Fibroblast of lung (primary cell): ENCODE results near the gene PPP2R5A. TPM values are rescaled to one million over a fixed set of nuclear protein-coding genes. Genes with fewer than 3 reads are reported as not detected.
"Not testable (repeated sequence)": the region's sequence is repeated elsewhere in the genome, so short reads cannot be mapped to it uniquely, and the experiment has no call there.

Experiments
- DNase-seq, 2 donors: peaks; one replicate each; pipeline versions ENCODE4 v3.0.0 to v3.0.0-alpha.2; 2010; ENCODE audit warnings: low read depth in 2 of 2
- H2AFZ ChIP-seq: 2 replicates; pipeline ENCODE4 v1.5.1; 2012; ENCODE audit warnings: low read length, control low read depth, inconsistent platforms
- H3K27ac ChIP-seq: 2 replicates; pipeline ENCODE4 v1.5.1; 2011; ENCODE audit warnings: low read length, control low read depth; ENCODE audit not compliant: insufficient read depth
- H3K27me3 ChIP-seq: 2 replicates; pipeline ENCODE4 v1.5.1; 2011; ENCODE audit warnings: mild to moderate bottlenecking, low read length; ENCODE audit not compliant: control insufficient read depth, insufficient read depth
- H3K36me3 ChIP-seq: 2 replicates; pipeline ENCODE4 v1.5.1; 2011; ENCODE audit warnings: low read length; ENCODE audit not compliant: control insufficient read depth, insufficient read depth
- H3K4me1 ChIP-seq: 2 replicates; pipeline ENCODE4 v1.5.1; 2011; ENCODE audit warnings: low read length; ENCODE audit not compliant: control insufficient read depth, insufficient read depth; ENCODE audit errors: extremely low read depth
- H3K4me2 ChIP-seq: 2 replicates; pipeline ENCODE4 v1.5.1; 2011; ENCODE audit warnings: low read length, control low read depth; ENCODE audit not compliant: insufficient read depth; ENCODE audit errors: extremely low read depth
- H3K4me3 ChIP-seq, 4 experiments: fragments of 200-600 bp in 1 of 4; sonication (generic) in 1 of 4; replicated peaks in 1 of 4; 2 replicates each; pipeline ENCODE4 v1.5.1; 2011 to 2016; ENCODE audit warnings: low read length in 4 of 4, low read depth in 3 of 4, mild to moderate bottlenecking in 3 of 4, control low read depth in 2 of 4, inconsistent platforms in 1 of 4, mixed read lengths in 1 of 4; ENCODE audit not compliant: insufficient read depth in 1 of 4; ENCODE audit errors: control extremely low read depth in 1 of 4
- H3K79me2 ChIP-seq: 2 replicates; pipeline ENCODE4 v1.5.1; 2012; ENCODE audit warnings: mild to moderate bottlenecking, low read length, inconsistent platforms; ENCODE audit not compliant: control insufficient read depth, insufficient read depth
- H3K9ac ChIP-seq: 2 replicates; pipeline ENCODE4 v1.5.1; 2011; ENCODE audit warnings: mild to moderate bottlenecking, low read length, control low read depth; ENCODE audit not compliant: insufficient read depth
- H3K9me3 ChIP-seq: 2 replicates; pipeline ENCODE4 v1.5.1; 2012; ENCODE audit warnings: low read depth, low read length; ENCODE audit not compliant: control insufficient read depth, insufficient read depth
- H4K20me1 ChIP-seq: 2 replicates; pipeline ENCODE4 v1.5.1; 2011; ENCODE audit warnings: low read length; ENCODE audit not compliant: control insufficient read depth, insufficient read depth; ENCODE audit errors: extremely low read depth
- EZH2 ChIP-seq: IDR thresholded peaks from 2 replicates; pipeline ENCODE4 v1.5.1; 2012; ENCODE audit warnings: low read length, control low read depth, mild to moderate bottlenecking; ENCODE audit errors: missing control alignments
- polyA plus RNA-seq, 2 donors: library from polyadenylated mRNA; depleted of rRNA in 1 of 2; stranded (reverse) in 1 of 2; unstranded in 1 of 2; fragments of >200 nt; gene quantifications; 2 replicates each; pipeline ENCODE4 v1.2.1, GENCODE V29; 2011 to 2012; ENCODE audit warnings: missing spikeins in 1 of 2
- total RNA-seq: library from RNA; depleted of rRNA; stranded (reverse); fragments of >200 nt; gene quantifications from 2 replicates; pipeline ENCODE4 v1.2.1, GENCODE V29; 2014
- TF ChIP-seq, protein P1 (sequence below), 2 donors: IDR thresholded peaks in 1 of 2; conservative IDR thresholded peaks in 1 of 2; 1 replicate in 1 of 2; 2 replicates in 1 of 2; pipeline ENCODE4 v1.5.1; 2011 to 2012; ENCODE audit warnings: low read length in 2 of 2, control low read depth in 1 of 2, inconsistent platforms in 1 of 2, low read depth in 1 of 2, mild to moderate bottlenecking in 1 of 2

PPP2R5A gene
- total and polyA plus RNA-seq, 2 donors (not counting 1 experiment from before 2014, with no cell fraction given): 21.2 to 35.2 TPM

- H3K27ac ChIP-seq: no peak overlapping the region
- no peaks in the 10 kb centered on the region for H3K27me3 ChIP-seq
- no peak for TF ChIP-seq EZH2
- TF ChIP-seq, protein P1, sequence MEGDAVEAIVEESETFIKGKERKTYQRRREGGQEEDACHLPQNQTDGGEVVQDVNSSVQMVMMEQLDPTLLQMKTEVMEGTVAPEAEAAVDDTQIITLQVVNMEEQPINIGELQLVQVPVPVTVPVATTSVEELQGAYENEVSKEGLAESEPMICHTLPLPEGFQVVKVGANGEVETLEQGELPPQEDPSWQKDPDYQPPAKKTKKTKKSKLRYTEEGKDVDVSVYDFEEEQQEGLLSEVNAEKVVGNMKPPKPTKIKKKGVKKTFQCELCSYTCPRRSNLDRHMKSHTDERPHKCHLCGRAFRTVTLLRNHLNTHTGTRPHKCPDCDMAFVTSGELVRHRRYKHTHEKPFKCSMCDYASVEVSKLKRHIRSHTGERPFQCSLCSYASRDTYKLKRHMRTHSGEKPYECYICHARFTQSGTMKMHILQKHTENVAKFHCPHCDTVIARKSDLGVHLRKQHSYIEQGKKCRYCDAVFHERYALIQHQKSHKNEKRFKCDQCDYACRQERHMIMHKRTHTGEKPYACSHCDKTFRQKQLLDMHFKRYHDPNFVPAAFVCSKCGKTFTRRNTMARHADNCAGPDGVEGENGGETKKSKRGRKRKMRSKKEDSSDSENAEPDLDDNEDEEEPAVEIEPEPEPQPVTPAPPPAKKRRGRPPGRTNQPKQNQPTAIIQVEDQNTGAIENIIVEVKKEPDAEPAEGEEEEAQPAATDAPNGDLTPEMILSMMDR (conservative IDR thresholded peaks at IDR 0.05 in 1 of 2, IDR thresholded peaks at IDR 0.05 in 1 of 2; ENCODE audit: low read depth in 1 of 2, low read length in 2 of 2): no peak
- H3K4me2 ChIP-seq: no peak overlapping the region
- DNase-seq: no peak
- no peaks in the 10 kb centered on the region for H3K9me3 ChIP-seq
- no peaks in the 10 kb centered on the region for H4K20me1 ChIP-seq
- peaks cover 5% of the 10 kb centered on the region for H3K79me2 ChIP-seq
- no peak overlapping the region for H3K4me3 ChIP-seq
- no peak overlapping the region for H3K9ac ChIP-seq
- no peak overlapping the region for H2AFZ ChIP-seq
- no peaks in the 10 kb centered on the region for H3K36me3 ChIP-seq
- no peaks in the 10 kb centered on the region for H3K4me1 ChIP-seq
Observed at GRCh38 chr1:212315184-212315583, 30.0 kb downstream of the PPP2R5A start.

DNA sequence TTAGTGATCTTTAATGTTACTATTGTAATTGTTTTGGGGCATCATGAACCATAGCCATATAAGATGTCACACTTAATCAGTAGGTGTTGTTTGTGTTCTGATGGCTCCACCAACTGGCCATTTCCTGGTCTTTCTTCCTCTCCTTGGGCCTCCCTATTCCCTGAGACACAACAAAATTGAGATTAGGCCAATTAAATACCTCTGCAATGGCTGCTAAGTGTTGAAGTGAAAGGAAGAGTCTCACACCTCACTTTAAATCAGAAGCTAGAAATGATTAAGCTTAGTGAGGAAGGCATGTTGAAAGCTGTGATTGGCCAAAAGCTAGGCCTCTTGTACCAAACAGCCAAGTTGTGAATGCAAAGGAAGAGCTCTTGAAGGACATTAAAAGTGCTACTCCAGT is 30.7 kb downstream of the PPP2R5A start:
- no peak overlapping the region for H3K27ac ChIP-seq

GRCh38 chr1:212317916-212318315 is 32.7 kb downstream of the PPP2R5A start:
- H3K4me2 ChIP-seq: no peak overlapping the region
- H3K9me3 ChIP-seq: no peaks in the 10 kb centered on the region
- no peaks in the 10 kb centered on the region for H4K20me1 ChIP-seq
- no peaks in the 10 kb centered on the region for H3K27me3 ChIP-seq
- no peak for DNase-seq
- TF ChIP-seq EZH2: no peak
- TF ChIP-seq, protein P1 (conservative IDR thresholded peaks at IDR 0.05 in 1 of 2, IDR thresholded peaks at IDR 0.05 in 1 of 2; ENCODE audit: low read depth in 1 of 2, low read length in 2 of 2): no peak
- H2AFZ ChIP-seq: no peak overlapping the region
- no peaks in the 10 kb centered on the region for H3K79me2 ChIP-seq
- no peak overlapping the region for H3K4me3 ChIP-seq
- no peaks in the 10 kb centered on the region for H3K36me3 ChIP-seq
- H3K4me1 ChIP-seq: no peaks in the 10 kb centered on the region
- no peak overlapping the region for H3K9ac ChIP-seq
- no peak overlapping the region for H3K27ac ChIP-seq

More for the DNA sequence above, 30.7 kb downstream of the PPP2R5A start:
- H4K20me1 ChIP-seq: no peaks in the 10 kb centered on the region
- no peak overlapping the region for H3K9ac ChIP-seq
- no peaks in the 10 kb centered on the region for H3K9me3 ChIP-seq
- no peaks in the 10 kb centered on the region for H3K4me1 ChIP-seq
- H3K27me3 ChIP-seq: no peaks in the 10 kb centered on the region
- H3K4me2 ChIP-seq: no peak overlapping the region
- DNase-seq: peak in 1 of 2 donors; percentile 39
- no peaks in the 10 kb centered on the region for H3K36me3 ChIP-seq
- no peak overlapping the region for H3K4me3 ChIP-seq
- TF ChIP-seq, protein P1 (conservative IDR thresholded peaks at IDR 0.05 in 1 of 2, IDR thresholded peaks at IDR 0.05 in 1 of 2; ENCODE audit: low read depth in 1 of 2, low read length in 2 of 2): peak in 1 of 2 donors; percentile 33
- TF ChIP-seq EZH2: no peak
- H2AFZ ChIP-seq: no peak overlapping the region
- peaks cover 2% of the 10 kb centered on the region for H3K79me2 ChIP-seq

DNA sequence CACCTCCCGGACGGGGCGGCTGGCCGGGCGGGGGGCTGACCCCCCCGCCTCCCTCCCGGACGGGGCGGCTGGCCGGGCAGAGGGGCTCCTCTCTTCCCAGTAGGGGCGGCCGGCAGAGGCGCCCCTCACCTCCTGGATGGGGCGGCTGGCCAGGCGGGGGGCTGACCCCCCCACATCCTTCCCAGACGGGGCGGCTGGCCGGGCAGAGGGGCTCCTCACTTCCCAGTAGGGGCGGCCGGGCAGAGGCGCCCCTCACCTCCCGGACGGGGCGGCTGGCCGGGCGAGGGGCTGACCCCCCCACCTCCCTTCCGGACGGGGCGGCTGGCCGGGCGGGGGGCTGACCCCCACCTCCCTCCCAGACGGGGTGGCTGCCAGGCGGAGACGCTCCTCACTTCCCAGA is 35.8 kb downstream of the PPP2R5A start:
- H3K27ac ChIP-seq, H3K9me3 ChIP-seq, H2AFZ ChIP-seq, H3K9ac ChIP-seq, H3K4me2 ChIP-seq, DNase-seq, H4K20me1 ChIP-seq, H3K36me3 ChIP-seq, H3K79me2 ChIP-seq, H3K4me1 ChIP-seq, H3K4me3 ChIP-seq, H3K27me3 ChIP-seq: not testable (repeated sequence)
